GM06990 (cell line): ENCODE measurements around the gene IFT52.
"Not testable (repeated sequence)": the region's sequence is repeated elsewhere in the genome, so short reads cannot be mapped to it uniquely, and the experiment has no call there.

Experiments
- DNase-seq: peaks from one replicate; pipeline ENCODE4 v3.0.0-alpha.2; 2011; ENCODE audit not compliant: insufficient read length; ENCODE audit errors: extremely low read depth
- H3K27me3 ChIP-seq: replicated peaks from 2 replicates; pipeline ENCODE4 v1.6.0; 2011; ENCODE audit warnings: low read length; ENCODE audit not compliant: control insufficient read depth, insufficient read depth
- H3K36me3 ChIP-seq: 2 replicates; pipeline ENCODE4 v1.5.1; 2011; ENCODE audit warnings: low read length; ENCODE audit not compliant: control insufficient read depth, insufficient read depth
- H3K4me3 ChIP-seq: replicated peaks from 2 replicates; pipeline ENCODE4 v1.5.1; 2011; ENCODE audit warnings: low read depth, mild to moderate bottlenecking, control low read depth, low read length
- TF ChIP-seq, protein P1 (sequence below): IDR thresholded peaks from 2 replicates; pipeline ENCODE4 v1.5.1; 2011; ENCODE audit warnings: low read length, control low read depth, mild to moderate bottlenecking, inconsistent platforms; ENCODE audit not compliant: insufficient read depth, poor library complexity, severe bottlenecking

Gene IFT52

GRCh38 chr20:43579861-43580793, 10.6 kb upstream of the IFT52 start:
- TF ChIP-seq, protein P1, sequence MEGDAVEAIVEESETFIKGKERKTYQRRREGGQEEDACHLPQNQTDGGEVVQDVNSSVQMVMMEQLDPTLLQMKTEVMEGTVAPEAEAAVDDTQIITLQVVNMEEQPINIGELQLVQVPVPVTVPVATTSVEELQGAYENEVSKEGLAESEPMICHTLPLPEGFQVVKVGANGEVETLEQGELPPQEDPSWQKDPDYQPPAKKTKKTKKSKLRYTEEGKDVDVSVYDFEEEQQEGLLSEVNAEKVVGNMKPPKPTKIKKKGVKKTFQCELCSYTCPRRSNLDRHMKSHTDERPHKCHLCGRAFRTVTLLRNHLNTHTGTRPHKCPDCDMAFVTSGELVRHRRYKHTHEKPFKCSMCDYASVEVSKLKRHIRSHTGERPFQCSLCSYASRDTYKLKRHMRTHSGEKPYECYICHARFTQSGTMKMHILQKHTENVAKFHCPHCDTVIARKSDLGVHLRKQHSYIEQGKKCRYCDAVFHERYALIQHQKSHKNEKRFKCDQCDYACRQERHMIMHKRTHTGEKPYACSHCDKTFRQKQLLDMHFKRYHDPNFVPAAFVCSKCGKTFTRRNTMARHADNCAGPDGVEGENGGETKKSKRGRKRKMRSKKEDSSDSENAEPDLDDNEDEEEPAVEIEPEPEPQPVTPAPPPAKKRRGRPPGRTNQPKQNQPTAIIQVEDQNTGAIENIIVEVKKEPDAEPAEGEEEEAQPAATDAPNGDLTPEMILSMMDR = no peak
- Histone ChIP-seq H3K4me3 (no peak overlapping the region), H3K27me3 (no peaks in the 10 kb centered on the region), H3K36me3 (no peaks in the 10 kb centered on the region)
- no peak for DNase-seq

GRCh38 chr20:43583133-43583864, 7.4 kb upstream of the IFT52 start:
- no peak overlapping the region for H3K4me3 ChIP-seq
- no peaks in the 10 kb centered on the region for H3K36me3 ChIP-seq
- TF ChIP-seq, protein P1 = no peak
- no peak for DNase-seq
- no peaks in the 10 kb centered on the region for H3K27me3 ChIP-seq

DNA sequence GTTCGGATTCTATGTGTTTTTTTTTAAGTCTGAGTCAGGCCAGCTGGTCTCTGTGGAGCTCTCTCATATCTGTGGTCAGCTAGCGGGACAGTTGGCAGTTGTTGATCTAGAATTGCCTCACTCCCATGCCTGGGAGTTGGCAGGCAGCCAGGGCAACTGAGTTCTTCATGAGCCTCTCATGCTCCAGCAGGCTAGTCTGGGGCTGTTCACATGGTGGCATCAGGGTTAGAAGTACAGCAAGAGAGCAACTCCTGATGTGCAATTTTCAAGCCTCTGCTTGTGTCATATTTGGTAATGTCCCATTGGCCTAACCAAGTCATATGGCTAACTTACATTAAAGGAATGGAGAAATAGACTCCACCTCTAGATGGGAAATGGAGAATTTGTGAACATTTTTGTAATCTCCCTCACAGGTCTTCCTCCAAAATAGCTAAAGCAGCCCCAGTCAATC, 6.7 kb upstream of the IFT52 start:
- no peak overlapping the region for H3K4me3 ChIP-seq
- H3K36me3 ChIP-seq = no peaks in the 10 kb centered on the region
- no peaks in the 10 kb centered on the region for H3K27me3 ChIP-seq
- DNase-seq = no peak
- TF ChIP-seq, protein P1 = no peak

- no peak for DNase-seq
- Histone ChIP-seq H3K4me3 (no peak overlapping the region), H3K36me3 (no peaks in the 10 kb centered on the region), H3K27me3 (no peaks in the 10 kb centered on the region)
- TF ChIP-seq, protein P1 = no peak
Observed at GRCh38 chr20:43584448-43585136, 6.1 kb upstream of the IFT52 start.

DNA sequence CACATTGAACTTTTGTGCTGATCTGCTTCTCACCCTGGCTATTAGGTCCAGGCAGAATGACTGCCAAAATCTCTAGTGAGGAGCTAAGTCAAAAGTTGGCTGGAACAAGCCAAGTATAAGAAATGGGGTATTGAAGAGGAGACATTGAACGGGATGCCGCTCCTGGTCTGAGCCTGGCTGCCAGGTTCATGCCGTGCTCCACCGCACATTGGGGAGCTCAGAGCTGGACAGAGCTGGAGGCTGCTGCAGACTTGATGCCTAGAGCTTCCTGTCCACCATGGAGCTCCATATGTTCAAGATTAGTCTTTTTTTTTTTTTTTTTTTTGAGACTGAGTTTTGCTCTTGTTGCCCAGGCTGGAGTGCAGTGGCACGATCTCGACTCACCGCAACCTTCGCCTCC, 4.1 kb upstream of the IFT52 start:
- Histone ChIP-seq H3K27me3 (no peaks in the 10 kb centered on the region), H3K4me3 (no peak overlapping the region), H3K36me3 (no peaks in the 10 kb centered on the region)
- TF ChIP-seq, protein P1 = no peak
- DNase-seq = no peak

DNA sequence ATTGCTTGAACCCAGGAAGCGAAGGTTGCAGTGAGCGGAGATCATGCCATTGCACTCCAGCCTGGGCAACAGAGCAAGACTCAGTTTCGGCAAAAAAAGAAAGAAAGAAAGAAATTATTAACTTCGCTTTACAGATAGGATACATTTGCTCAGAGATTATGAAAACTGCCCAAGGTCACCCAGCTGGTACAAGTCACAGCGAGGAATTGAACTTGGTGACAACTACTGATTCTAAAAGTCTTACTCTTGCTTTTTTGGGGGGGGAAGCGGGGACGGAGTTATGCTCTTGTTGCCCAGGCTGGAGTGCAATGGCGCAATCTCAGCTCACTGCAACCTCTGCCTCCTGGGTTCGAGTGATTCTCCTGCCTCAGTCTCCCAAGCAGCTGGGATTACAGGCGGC, 2.2 kb upstream of the IFT52 start:
- not testable (repeated sequence) for H3K36me3 ChIP-seq, DNase-seq, H3K27me3 ChIP-seq, H3K4me3 ChIP-seq
